Measurements from ENCODE around the gene PARVB. TPM values are rescaled to one million over a fixed set of nuclear protein-coding genes. Genes with fewer than 3 reads are reported as not detected.

Gene PARVB
- total RNA-seq, 1 donor, result 29.3 TPM

GRCh38 chr22:43988116-43988820 is 35.8 kb upstream of the PARVB start:
- H3K27ac ChIP-seq (ENCODE audit: low read depth, low read length), result no peak overlapping the region
- peaks cover 65% of the 10 kb centered on the region for H3K36me3 ChIP-seq (ENCODE audit: insufficient read depth, low read length)
- TF ChIP-seq CTCF (IDR thresholded peaks at IDR 0.05; ENCODE audit: extremely low read depth, low read depth, low read length), result no peak
- H3K4me1 ChIP-seq (ENCODE audit: insufficient read depth, low read length), result peaks cover 7% of the 10 kb centered on the region
- no peak overlapping the region for H2AFZ ChIP-seq (ENCODE audit: low read length)
- H3K9me3 ChIP-seq (ENCODE audit: low read depth, low read length), result no peaks in the 10 kb centered on the region
- no peaks in the 10 kb centered on the region for H3K27me3 ChIP-seq (ENCODE audit: insufficient read depth, low read length)
- no peak overlapping the region for H3K4me2 ChIP-seq (ENCODE audit: insufficient read depth, low read length)
- no peaks in the 10 kb centered on the region for H3K79me2 ChIP-seq (ENCODE audit: insufficient read depth, low read length)
- DNase-seq (ENCODE audit: insufficient read length, low spot score, missing footprints), result no peak
- H4K20me1 ChIP-seq (ENCODE audit: insufficient read depth, low read length), result peaks cover 5% of the 10 kb centered on the region
- no peak overlapping the region for H3K4me3 ChIP-seq (ENCODE audit: insufficient read depth, low read length)

- Histone ChIP-seq H3K27me3 (ENCODE audit: insufficient read depth, low read length) (no peaks in the 10 kb centered on the region), H3K4me3 (ENCODE audit: insufficient read depth, low read length) (no peak overlapping the region), H2AFZ (ENCODE audit: low read length) (no peak overlapping the region), H3K4me2 (ENCODE audit: insufficient read depth, low read length) (no peak overlapping the region), H4K20me1 (ENCODE audit: insufficient read depth, low read length) (peaks cover 5% of the 10 kb centered on the region), H3K9me3 (ENCODE audit: low read depth, low read length) (no peaks in the 10 kb centered on the region), H3K79me2 (ENCODE audit: insufficient read depth, low read length) (no peaks in the 10 kb centered on the region), H3K27ac (ENCODE audit: low read depth, low read length) (no peak overlapping the region), H3K4me1 (ENCODE audit: insufficient read depth, low read length) (peaks cover 7% of the 10 kb centered on the region), H3K36me3 (ENCODE audit: insufficient read depth, low read length) (peaks cover 63% of the 10 kb centered on the region)
- DNase-seq (ENCODE audit: insufficient read length, low spot score, missing footprints), result no peak
- no peak for TF ChIP-seq CTCF (IDR thresholded peaks at IDR 0.05; ENCODE audit: extremely low read depth, low read depth, low read length)
These were observed 35.1 kb upstream of the PARVB start for GRCh38 chr22:43988960-43989359.

GRCh38 chr22:43990044-43990443 is 34.1 kb upstream of the PARVB start:
- H3K36me3 ChIP-seq (ENCODE audit: insufficient read depth, low read length), result peaks cover 66% of the 10 kb centered on the region
- TF ChIP-seq CTCF (IDR thresholded peaks at IDR 0.05; ENCODE audit: extremely low read depth, low read depth, low read length), result no peak
- H3K79me2 ChIP-seq (ENCODE audit: insufficient read depth, low read length), result peaks cover 4% of the 10 kb centered on the region
- H3K9me3 ChIP-seq (ENCODE audit: low read depth, low read length), result no peaks in the 10 kb centered on the region
- no peak overlapping the region for H2AFZ ChIP-seq (ENCODE audit: low read length)
- H3K27ac ChIP-seq (ENCODE audit: low read depth, low read length), result no peak overlapping the region
- peaks cover 11% of the 10 kb centered on the region for H4K20me1 ChIP-seq (ENCODE audit: insufficient read depth, low read length)
- H3K27me3 ChIP-seq (ENCODE audit: insufficient read depth, low read length), result no peaks in the 10 kb centered on the region
- DNase-seq (ENCODE audit: insufficient read length, low spot score, missing footprints), result no peak
- no peak overlapping the region for H3K4me3 ChIP-seq (ENCODE audit: insufficient read depth, low read length)
- no peak overlapping the region for H3K4me2 ChIP-seq (ENCODE audit: insufficient read depth, low read length)
- peaks cover 7% of the 10 kb centered on the region for H3K4me1 ChIP-seq (ENCODE audit: insufficient read depth, low read length)

- no peak for TF ChIP-seq CTCF (IDR thresholded peaks at IDR 0.05; ENCODE audit: extremely low read depth, low read depth, low read length)
- no peaks in the 10 kb centered on the region for H3K9me3 ChIP-seq (ENCODE audit: low read depth, low read length)
- H3K4me3 ChIP-seq (ENCODE audit: insufficient read depth, low read length), result no peak overlapping the region
- H2AFZ ChIP-seq (ENCODE audit: low read length), result no peak overlapping the region
- H3K27me3 ChIP-seq (ENCODE audit: insufficient read depth, low read length), result no peaks in the 10 kb centered on the region
- H3K27ac ChIP-seq (ENCODE audit: low read depth, low read length), result no peak overlapping the region
- no peak for DNase-seq (ENCODE audit: insufficient read length, low spot score, missing footprints)
- peaks cover 4% of the 10 kb centered on the region for H3K79me2 ChIP-seq (ENCODE audit: insufficient read depth, low read length)
- peaks cover 7% of the 10 kb centered on the region for H3K4me1 ChIP-seq (ENCODE audit: insufficient read depth, low read length)
- no peak overlapping the region for H3K4me2 ChIP-seq (ENCODE audit: insufficient read depth, low read length)
- H3K36me3 ChIP-seq (ENCODE audit: insufficient read depth, low read length), result peaks cover 71% of the 10 kb centered on the region
- peaks cover 11% of the 10 kb centered on the region for H4K20me1 ChIP-seq (ENCODE audit: insufficient read depth, low read length)
These were observed 32.6 kb upstream of the PARVB start for GRCh38 chr22:43991316-43992020.

All from osteoblast (primary cell).